ENCODE results near the gene CFAP299. TPM values are rescaled to one million over a fixed set of nuclear protein-coding genes. Genes with fewer than 3 reads are reported as not detected.

Gene CFAP299
- total and polyA plus RNA-seq, 9 of the 15 experiments (the other 6 are each of a cell fraction or from before 2014, with no cell fraction given) = 0.09 to 3.0 (median 0.76) TPM

GRCh38 chr4:80424225-80424581 is 88.7 kb downstream of the CFAP299 start (continued):
- TF ChIP-seq ARHGAP35 (IDR thresholded peaks at IDR 0.05; ENCODE audit: partially characterized antibody) (no peak), HDAC1 (IDR thresholded peaks at IDR 0.05) (no peak), EWSR1 (IDR thresholded peaks at IDR 0.05; ENCODE audit: borderline replicate concordance, low read depth, partially characterized antibody) (no peak), PKNOX1 (IDR thresholded peaks at IDR 0.05) (no peak), POLR2H (tag; IDR thresholded peaks at IDR 0.05; ENCODE audit: low read depth) (peak; percentile 62; the same call in 1 of the 2 replicates), HINFP (tag; conservative IDR thresholded peaks at IDR 0.05; ENCODE audit: low read depth) (no peak), MEF2A (IDR thresholded peaks at IDR 0.05; ENCODE audit: control insufficient read depth, low read depth, low read length) (no peak), MYC (IDR thresholded peaks at IDR 0.05; ENCODE audit: low read depth, low read length) (peak; percentile 58; the same call in 1 of the 2 replicates), MYC (CRISPR knock-in tag; IDR thresholded peaks at IDR 0.05; ENCODE audit: borderline replicate concordance, low read depth) (no peak), NFRKB (IDR thresholded peaks at IDR 0.05; ENCODE audit: low read depth) (no peak), ZBTB5 (IDR thresholded peaks at IDR 0.05) (no peak; the same call in 1 of the 2 replicates), ZNF263 (CRISPR knock-in tag; IDR thresholded peaks at IDR 0.05; ENCODE audit: borderline replicate concordance) (no peak), NBN (IDR thresholded peaks at IDR 0.05; ENCODE audit: low read depth) (no peak), CHD2 (IDR thresholded peaks at IDR 0.05; ENCODE audit: low read depth, low read length) (no peak), TRIM25 (IDR thresholded peaks at IDR 0.05; ENCODE audit: borderline replicate concordance) (no peak), ID3 (CRISPR knock-in tag; IDR thresholded peaks at IDR 0.05) (no peak), ID3 (tag; IDR thresholded peaks at IDR 0.05) (no peak), RBBP5 (IDR thresholded peaks at IDR 0.05; ENCODE audit: borderline replicate concordance, insufficient read depth, low read length, poor library complexity, severe bottlenecking) (no peak), SP1 (CRISPR knock-in tag; IDR thresholded peaks at IDR 0.05) (no peak), MAX (CRISPR knock-in tag; IDR thresholded peaks at IDR 0.05) (no peak)

Data from K562 (cell line).